HL-60 (cell line): ENCODE measurements around the gene CAMK2D.

Experiments used
- DNase-seq, 2 experiments: peaks; one replicate each; pipeline ENCODE4 v3.0.0-alpha.2; 2010 to 2020; ENCODE audit warnings: low read depth in 1 of 2, low spot score in 1 of 2
- H3K27ac ChIP-seq: fragments of 250-450 bp; sonication (Bioruptor Pico); replicated peaks from 2 replicates; pipeline ENCODE4 v1.5.1; 2020; ENCODE audit warnings: mild to moderate bottlenecking, moderate library complexity
- H3K27me3 ChIP-seq: fragments of 250-450 bp; sonication (Bioruptor Pico); 2 replicates; pipeline ENCODE4 v1.5.1; 2021; ENCODE audit warnings: mild to moderate bottlenecking, moderate library complexity; ENCODE audit not compliant: insufficient read depth, poor library complexity, severe bottlenecking
- H3K4me3 ChIP-seq: replicated peaks from 2 replicates; pipeline ENCODE4 v1.5.1; 2011; ENCODE audit warnings: mild to moderate bottlenecking, control low read depth, low read length; ENCODE audit not compliant: insufficient read depth
- GABPA ChIP-seq: IDR thresholded peaks from 2 replicates; pipeline ENCODE4 v1.6.1; 2012; ENCODE audit warnings: low read depth
- POLR2AphosphoS5 ChIP-seq: IDR thresholded peaks from 2 replicates; pipeline ENCODE4 v1.6.1; 2012; ENCODE audit warnings: low read depth
- REST ChIP-seq: IDR thresholded peaks from 2 replicates; pipeline ENCODE4 v1.6.1; 2012; ENCODE audit warnings: low read depth; ENCODE audit not compliant: insufficient replicate concordance
- SPI1 ChIP-seq: IDR thresholded peaks from 2 replicates; pipeline ENCODE4 v1.6.1; 2012; ENCODE audit warnings: low read depth, mild to moderate bottlenecking, borderline replicate concordance
- TF ChIP-seq, protein P1 (sequence below): IDR thresholded peaks from one replicate; pipeline ENCODE4 v1.5.1; 2011; ENCODE audit warnings: low read length, control low read depth, inconsistent platforms; ENCODE audit not compliant: insufficient read depth

The CAMK2D gene

GRCh38 chr4:113469926-113470325, 291.6 kb downstream of the CAMK2D start:
- TF ChIP-seq GABPA (no peak), POLR2AphosphoS5 (no peak), SPI1 (no peak), REST (no peak)
- TF ChIP-seq, protein P1, sequence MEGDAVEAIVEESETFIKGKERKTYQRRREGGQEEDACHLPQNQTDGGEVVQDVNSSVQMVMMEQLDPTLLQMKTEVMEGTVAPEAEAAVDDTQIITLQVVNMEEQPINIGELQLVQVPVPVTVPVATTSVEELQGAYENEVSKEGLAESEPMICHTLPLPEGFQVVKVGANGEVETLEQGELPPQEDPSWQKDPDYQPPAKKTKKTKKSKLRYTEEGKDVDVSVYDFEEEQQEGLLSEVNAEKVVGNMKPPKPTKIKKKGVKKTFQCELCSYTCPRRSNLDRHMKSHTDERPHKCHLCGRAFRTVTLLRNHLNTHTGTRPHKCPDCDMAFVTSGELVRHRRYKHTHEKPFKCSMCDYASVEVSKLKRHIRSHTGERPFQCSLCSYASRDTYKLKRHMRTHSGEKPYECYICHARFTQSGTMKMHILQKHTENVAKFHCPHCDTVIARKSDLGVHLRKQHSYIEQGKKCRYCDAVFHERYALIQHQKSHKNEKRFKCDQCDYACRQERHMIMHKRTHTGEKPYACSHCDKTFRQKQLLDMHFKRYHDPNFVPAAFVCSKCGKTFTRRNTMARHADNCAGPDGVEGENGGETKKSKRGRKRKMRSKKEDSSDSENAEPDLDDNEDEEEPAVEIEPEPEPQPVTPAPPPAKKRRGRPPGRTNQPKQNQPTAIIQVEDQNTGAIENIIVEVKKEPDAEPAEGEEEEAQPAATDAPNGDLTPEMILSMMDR = no peak
- H3K27ac ChIP-seq = no peak overlapping the region
- H3K4me3 ChIP-seq = no peak overlapping the region

DNA sequence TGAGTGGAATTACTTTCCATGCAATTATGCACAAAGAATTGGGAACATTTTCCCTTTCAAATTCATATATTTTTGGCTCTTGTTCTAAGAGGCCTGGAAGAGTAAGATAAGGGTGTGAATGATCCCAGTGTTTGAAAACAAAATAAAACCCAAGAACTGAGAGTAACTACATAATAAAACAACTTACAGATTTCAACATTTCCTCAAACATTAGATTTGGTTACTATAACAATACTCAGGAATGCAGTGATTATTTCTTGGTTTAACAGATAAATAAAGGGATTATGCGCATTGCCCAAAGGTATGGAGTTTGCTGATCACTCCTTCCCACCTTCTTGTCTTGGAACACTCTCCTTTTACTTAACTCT, 292.5 kb downstream of the CAMK2D start:
- Histone ChIP-seq H3K27me3 (no peaks in the 10 kb centered on the region), H3K27ac (no peak overlapping the region), H3K4me3 (no peak overlapping the region)
- no peak for DNase-seq
- TF ChIP-seq SPI1 (no peak), POLR2AphosphoS5 (no peak), GABPA (no peak), REST (no peak)
- TF ChIP-seq, protein P1 = no peak

More at GRCh38 chr4:113469926-113470325, 291.6 kb downstream of the CAMK2D start:
- no peaks in the 10 kb centered on the region for H3K27me3 ChIP-seq
- DNase-seq = no peak

GRCh38 chr4:113468165-113469022, 293.1 kb downstream of the CAMK2D start:
- no peak for DNase-seq
- Histone ChIP-seq H3K27ac (no peak overlapping the region), H3K4me3 (no peak overlapping the region), H3K27me3 (no peaks in the 10 kb centered on the region)
- TF ChIP-seq, protein P1 = no peak
- TF ChIP-seq REST (no peak), SPI1 (no peak), POLR2AphosphoS5 (no peak)
